ENCODE data around the gene SULF2.

Gene SULF2

DNA sequence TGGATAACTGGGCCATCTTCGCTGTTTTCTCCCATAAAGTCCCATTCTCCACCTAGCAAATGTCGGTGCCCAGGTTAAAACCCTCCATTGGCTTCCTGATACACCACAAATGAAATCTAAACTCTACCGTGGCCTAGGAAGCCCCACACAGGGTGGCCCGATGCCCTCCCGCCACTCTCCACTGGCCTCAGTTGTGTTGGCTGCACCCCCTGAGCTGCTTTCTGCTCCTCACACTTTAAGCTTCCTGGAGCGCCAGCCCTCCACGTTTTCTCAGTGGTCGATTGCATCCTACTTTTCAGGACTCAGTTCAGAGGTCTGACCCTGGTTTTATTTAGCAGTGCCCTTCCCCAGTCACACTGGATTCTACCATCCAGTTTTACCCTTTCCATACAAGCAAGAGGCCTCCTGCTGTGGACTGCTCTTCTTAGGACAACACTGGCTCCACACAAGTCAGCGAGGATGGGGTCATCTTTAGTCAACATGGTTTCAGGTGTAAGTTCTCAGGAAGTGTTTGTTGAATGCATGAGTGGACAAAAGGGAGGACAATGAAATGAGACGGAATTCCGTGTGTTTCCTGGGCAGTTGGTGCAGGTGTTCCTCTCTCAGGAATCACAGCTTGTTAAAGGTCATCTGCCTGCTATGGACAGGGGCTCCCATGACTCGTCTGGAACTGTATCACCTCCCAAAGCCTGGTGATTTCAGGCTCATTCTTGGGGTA lies 124.1 kb downstream of the SULF2 start:
- no peak overlapping the region for H3K4me3 ChIP-seq (ENCODE audit: low read depth, low read length)
- DNase-seq = no peak
- H3K36me3 ChIP-seq (replicated peaks) = peaks cover 12% of the 10 kb centered on the region
- H3K27me3 ChIP-seq (replicated peaks) = no peaks in the 10 kb centered on the region
- no peak overlapping the region for H3K27ac ChIP-seq
- in situ Hi-C loops (cut with HindIII; ENCODE audit: low pct_ligation_motif_present, low sequenced_read_pairs) = no loop called here
- TF ChIP-seq, protein P1, sequence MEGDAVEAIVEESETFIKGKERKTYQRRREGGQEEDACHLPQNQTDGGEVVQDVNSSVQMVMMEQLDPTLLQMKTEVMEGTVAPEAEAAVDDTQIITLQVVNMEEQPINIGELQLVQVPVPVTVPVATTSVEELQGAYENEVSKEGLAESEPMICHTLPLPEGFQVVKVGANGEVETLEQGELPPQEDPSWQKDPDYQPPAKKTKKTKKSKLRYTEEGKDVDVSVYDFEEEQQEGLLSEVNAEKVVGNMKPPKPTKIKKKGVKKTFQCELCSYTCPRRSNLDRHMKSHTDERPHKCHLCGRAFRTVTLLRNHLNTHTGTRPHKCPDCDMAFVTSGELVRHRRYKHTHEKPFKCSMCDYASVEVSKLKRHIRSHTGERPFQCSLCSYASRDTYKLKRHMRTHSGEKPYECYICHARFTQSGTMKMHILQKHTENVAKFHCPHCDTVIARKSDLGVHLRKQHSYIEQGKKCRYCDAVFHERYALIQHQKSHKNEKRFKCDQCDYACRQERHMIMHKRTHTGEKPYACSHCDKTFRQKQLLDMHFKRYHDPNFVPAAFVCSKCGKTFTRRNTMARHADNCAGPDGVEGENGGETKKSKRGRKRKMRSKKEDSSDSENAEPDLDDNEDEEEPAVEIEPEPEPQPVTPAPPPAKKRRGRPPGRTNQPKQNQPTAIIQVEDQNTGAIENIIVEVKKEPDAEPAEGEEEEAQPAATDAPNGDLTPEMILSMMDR (IDR thresholded peaks at IDR 0.05; ENCODE audit: low read depth, low read length, missing control alignments) = no peak

DNA sequence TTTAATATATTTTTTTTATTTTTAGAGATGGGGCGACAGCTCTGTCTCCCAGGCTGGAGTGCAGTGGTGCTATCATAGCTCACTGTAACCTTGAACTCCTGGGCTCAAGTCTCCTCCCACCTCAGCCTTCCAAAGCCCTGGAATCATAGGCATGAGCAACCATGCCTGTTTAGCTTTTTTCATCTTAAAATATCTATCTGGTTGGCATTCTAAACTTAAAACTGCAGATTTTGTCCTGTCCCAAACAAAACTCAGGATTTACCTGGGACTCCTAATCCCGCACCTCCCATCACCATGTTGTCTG lies 124.7 kb downstream of the SULF2 start:
- H3K27me3 ChIP-seq (replicated peaks) = no peaks in the 10 kb centered on the region
- no peak for DNase-seq

DNA sequence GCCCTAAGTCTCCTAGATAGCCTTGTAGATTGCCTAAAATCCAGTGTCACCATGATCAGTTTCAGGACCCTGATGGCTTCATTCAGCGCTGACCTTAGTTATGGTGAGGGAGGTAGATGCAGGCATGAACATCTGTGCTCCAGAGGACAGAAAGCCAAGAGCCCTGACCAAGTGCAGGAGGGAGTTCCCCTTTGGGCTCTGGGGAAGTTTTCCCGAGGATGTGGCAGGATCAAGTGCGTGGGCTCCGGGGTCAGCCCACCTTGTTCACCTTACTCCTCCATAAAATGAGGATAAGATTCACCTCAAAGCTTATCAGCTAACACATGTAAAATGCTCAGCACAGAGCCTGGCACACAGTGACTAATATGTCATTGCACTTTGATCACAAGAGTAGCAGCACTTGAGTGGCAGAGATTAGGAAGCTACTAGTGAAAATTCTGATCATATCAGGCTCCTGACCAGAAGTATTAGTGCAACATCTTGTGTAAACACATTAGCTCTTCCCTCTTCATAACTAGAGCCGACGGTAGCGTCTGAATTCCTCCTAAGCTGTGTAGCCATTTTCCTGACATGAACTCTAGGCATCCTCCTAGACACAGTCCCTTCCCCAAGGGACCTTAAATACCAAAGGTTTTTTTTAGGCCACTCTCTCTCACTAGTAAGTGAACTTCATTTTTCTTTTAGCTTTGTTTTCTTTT lies 125.2 kb downstream of the SULF2 start:
- in situ Hi-C loops (cut with HindIII; ENCODE audit: low pct_ligation_motif_present, low sequenced_read_pairs) = no loop called here
- TF ChIP-seq, protein P1 (IDR thresholded peaks at IDR 0.05; ENCODE audit: low read depth, low read length, missing control alignments) = no peak
- Histone ChIP-seq H3K27me3 (replicated peaks) (no peaks in the 10 kb centered on the region), H3K27ac (no peak overlapping the region), H3K36me3 (replicated peaks) (peaks cover 16% of the 10 kb centered on the region), H3K4me3 (ENCODE audit: low read depth, low read length) (no peak overlapping the region)
- no peak for DNase-seq

More for the DNA sequence above, 124.7 kb downstream of the SULF2 start:
- H3K36me3 ChIP-seq (replicated peaks) = peaks cover 12% of the 10 kb centered on the region
- no peak overlapping the region for H3K4me3 ChIP-seq (ENCODE audit: low read depth, low read length)
- H3K27ac ChIP-seq = no peak overlapping the region
- in situ Hi-C loops (cut with HindIII; ENCODE audit: low pct_ligation_motif_present, low sequenced_read_pairs) = no loop called here
- TF ChIP-seq, protein P1 (IDR thresholded peaks at IDR 0.05; ENCODE audit: low read depth, low read length, missing control alignments) = no peak

DNA sequence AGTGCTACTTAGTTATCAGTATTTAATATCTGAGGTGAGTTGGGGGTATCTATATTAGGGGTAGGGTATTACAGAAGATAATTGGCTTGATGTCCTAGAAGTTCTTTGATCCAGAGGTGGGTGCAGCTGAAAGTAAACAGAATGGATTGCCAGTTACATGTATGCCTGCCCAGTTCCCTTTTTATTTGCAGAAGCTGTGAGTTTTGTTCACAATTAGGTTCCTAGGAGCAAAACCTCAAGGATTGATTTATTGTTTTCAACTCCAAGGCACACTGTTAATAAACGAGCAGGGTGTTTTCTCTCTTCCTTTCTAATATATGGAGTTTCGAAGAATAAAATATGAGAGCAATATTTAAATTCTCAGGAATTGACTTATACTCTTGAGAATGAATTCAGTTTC lies 129.0 kb downstream of the SULF2 start:
- DNase-seq = no peak
- in situ Hi-C loops (cut with HindIII; ENCODE audit: low pct_ligation_motif_present, low sequenced_read_pairs) = no loop called here
- TF ChIP-seq, protein P1 (IDR thresholded peaks at IDR 0.05; ENCODE audit: low read depth, low read length, missing control alignments) = no peak
- H3K36me3 ChIP-seq (replicated peaks) = peaks cover 42% of the 10 kb centered on the region
- H3K27me3 ChIP-seq (replicated peaks) = no peaks in the 10 kb centered on the region
- H3K4me3 ChIP-seq (ENCODE audit: low read depth, low read length) = no peak overlapping the region
- H3K27ac ChIP-seq = no peak overlapping the region

DNA sequence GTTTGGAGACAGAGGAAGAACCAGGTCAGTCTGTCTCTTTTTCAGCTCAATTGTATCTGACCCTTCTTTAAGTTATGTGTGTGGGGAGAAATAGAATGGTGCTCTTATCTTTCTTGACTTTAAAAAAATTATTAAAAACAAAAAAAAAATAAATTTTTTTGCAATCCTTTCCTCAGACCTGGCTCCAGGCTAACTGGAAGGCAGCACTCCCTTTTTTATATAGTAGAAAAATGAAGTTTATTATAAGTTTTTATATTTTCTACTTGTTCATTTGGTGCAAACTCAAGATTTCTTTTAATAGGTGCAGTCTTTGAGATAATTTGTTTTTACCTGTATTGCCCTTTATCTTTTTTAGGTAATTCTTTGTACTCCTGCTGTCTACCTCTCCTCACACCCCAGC lies 129.6 kb downstream of the SULF2 start:
- DNase-seq = no peak
- Histone ChIP-seq H3K27me3 (replicated peaks) (no peaks in the 10 kb centered on the region), H3K36me3 (replicated peaks) (peaks cover 46% of the 10 kb centered on the region), H3K27ac (no peak overlapping the region), H3K4me3 (ENCODE audit: low read depth, low read length) (no peak overlapping the region)
- in situ Hi-C loops (cut with HindIII; ENCODE audit: low pct_ligation_motif_present, low sequenced_read_pairs) = no loop called here
- TF ChIP-seq, protein P1 (IDR thresholded peaks at IDR 0.05; ENCODE audit: low read depth, low read length, missing control alignments) = no peak
